HG03558 (cell line): Measurements from ENCODE around the gene RNF20.
"Not testable (repeated sequence)": the region's sequence is repeated elsewhere in the genome, so short reads cannot be mapped to it uniquely, and the experiment has no call there.

Source experiments
- ATAC-seq: cut with Tn5 transposase; IDR thresholded peaks from one replicate; pipeline ENCODE4 v1.9.1; 2021; ENCODE audit warnings: moderate number of reproducible peaks; ENCODE audit not compliant: unreplicated experiment; ENCODE audit errors: extremely low read depth

Gene RNF20, protein sequence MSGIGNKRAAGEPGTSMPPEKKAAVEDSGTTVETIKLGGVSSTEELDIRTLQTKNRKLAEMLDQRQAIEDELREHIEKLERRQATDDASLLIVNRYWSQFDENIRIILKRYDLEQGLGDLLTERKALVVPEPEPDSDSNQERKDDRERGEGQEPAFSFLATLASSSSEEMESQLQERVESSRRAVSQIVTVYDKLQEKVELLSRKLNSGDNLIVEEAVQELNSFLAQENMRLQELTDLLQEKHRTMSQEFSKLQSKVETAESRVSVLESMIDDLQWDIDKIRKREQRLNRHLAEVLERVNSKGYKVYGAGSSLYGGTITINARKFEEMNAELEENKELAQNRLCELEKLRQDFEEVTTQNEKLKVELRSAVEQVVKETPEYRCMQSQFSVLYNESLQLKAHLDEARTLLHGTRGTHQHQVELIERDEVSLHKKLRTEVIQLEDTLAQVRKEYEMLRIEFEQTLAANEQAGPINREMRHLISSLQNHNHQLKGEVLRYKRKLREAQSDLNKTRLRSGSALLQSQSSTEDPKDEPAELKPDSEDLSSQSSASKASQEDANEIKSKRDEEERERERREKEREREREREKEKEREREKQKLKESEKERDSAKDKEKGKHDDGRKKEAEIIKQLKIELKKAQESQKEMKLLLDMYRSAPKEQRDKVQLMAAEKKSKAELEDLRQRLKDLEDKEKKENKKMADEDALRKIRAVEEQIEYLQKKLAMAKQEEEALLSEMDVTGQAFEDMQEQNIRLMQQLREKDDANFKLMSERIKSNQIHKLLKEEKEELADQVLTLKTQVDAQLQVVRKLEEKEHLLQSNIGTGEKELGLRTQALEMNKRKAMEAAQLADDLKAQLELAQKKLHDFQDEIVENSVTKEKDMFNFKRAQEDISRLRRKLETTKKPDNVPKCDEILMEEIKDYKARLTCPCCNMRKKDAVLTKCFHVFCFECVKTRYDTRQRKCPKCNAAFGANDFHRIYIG

DNA sequence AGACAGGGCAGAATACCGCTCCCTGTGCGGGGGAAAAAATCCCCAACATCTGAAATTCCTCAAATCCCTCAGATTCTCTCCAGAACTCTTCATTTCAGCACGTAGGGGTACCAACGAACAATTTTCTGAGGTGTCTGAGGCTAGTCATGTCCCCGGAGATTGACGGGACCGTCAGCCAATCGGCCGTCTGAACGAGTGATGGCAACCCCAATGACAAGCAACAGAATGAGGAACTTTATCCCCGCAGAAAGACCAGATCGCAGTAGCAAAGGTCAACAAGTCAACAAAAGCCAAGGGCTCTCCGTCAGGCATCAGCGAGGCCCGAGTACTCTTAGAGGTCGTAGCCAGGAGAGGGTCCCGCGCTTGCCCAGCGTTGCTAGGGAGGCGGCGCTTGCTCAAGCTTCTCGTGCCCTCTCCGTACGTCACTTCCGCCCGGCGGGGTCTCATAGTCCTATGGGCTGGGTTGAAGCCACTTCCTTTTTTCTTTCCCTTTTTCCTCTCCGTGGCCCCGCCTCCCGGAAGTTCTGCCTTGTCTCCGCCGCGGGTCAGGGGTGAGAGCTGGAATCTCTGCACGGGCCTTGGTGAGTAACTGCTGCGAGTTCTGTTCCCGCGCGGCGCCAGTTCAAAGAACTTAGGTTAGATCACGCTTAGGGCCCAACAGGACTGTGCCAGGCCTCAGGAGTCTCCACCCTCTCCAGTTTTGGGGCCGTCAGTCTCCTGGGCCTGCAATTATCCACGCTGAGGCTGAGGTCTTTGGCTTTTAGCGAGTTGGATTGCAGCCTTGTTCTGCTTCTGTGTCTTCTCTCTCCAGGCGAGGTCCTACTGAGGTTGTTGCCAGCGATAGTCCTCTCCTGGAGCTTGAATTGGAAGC, at the start of gene RNF20:
Gene RNF20, plus strand, starts transcription at position 520 of the 871 bp plus-strand sequence. CDS start 1,571 bp downstream, outside the sequence.
- ATAC-seq: peak; percentile 98

DNA sequence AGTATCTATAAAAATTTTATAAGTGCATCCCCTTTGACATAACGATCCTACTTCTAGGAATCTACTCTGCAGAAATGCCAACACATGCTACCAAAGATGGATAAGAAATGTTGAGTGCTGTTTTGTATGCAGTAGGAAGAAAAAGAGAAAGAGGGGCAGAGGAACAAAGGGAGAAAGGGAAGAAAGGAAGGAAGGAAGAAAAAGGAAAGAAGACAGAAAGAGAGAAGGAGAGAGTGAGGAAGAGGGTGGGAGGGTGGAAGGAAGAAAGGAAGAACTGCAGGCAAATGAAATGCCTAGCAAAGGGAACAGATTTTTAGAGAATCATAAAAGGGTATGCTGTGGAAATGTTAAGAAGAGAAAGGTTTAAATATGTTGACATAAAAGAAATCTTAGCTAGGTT, 49.6 kb upstream of the RNF20 start:
- no peak for ATAC-seq

DNA sequence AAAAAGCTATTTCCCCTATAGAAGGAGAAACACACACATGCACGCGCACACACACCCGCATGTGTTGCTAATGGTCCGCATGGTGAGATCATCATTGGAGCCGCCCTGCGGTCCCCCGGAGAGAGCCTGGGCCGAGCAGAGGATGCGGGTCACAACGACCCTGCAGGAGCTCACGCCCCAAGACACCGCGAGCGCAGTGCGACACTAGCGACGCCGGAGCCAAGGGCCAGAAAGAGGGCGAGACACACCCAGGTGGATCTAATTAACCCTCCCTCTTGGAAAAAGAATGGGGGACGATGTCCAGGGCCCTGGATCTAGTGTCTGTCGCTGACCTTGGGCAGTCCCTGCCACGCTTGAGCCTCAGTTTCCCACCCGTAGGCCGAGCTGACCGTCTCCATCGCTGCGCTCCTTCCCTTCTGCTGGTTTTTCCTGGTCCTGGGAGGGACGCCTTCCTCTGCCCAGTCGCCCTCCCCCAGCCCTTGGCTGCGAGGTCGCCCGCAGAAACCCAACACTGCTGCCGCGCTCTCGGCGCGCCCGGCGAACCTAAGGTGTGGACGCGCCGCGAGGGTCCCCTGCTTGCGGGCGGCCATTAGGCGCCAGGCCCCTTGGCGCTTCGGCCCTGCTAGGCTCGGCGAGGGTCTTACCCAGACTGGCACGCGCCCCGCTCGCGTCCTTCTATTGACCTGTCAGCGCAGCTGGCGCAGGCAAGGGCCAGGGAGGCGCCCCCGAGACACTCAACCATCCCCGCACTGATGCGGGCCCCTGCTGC, 47.5 kb upstream of the RNF20 start:
- no peak for ATAC-seq

DNA sequence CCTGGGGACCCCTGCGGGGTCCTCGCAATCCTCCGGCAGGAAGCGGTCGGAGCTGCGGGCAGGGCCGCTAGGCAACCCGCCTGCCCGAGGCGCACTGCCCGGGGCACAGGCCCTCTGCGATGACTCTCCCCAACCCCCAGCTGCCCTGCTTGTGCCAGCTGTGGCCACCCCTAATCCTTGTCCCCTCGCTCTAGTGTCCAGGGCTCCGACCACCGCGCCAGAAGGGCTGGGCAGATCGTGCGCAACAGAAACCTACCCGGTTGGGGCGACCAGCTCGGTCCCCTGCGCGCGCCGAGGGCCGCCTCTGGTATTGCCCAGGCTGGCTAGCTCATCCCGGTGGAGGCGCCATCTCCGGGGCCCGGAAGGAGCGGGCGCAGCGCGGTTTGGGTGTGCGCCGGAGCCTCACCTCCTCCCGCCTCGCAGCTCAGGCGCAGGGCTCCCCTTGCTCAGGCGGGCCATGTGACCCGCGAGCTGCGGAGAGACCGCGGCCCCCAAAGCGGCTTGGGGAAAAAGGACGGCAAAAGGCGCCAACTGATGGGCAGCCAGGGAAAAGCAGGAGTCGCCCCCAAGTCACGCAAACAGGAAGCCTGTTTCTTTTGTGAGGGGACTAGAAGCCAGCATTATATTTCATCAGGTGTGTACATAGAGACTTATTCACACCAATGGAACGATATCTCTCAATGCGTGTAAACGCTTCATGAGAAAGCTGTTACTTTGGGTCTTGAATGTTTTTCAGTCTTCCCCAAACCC, 46.8 kb upstream of the RNF20 start:
- no peak for ATAC-seq

DNA sequence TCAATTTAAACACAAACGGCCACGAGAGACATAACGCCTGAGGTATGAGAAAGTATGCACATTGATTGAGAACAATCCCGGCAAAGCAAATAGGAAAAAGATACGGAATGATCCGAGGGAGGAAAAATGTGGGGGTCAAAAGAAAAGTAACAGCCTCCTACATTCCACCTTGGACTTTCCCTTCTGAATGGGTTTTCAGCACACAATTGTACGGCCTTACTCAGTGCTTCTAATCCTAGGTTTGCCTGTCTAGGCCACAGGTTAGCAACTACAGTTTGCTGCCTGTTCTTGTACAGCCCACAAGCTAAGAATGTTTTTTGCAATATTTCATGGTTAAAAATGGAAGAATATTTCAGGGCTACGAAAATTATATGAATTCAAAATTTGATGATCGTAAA, 46.2 kb upstream of the RNF20 start:
- no peak for ATAC-seq

DNA sequence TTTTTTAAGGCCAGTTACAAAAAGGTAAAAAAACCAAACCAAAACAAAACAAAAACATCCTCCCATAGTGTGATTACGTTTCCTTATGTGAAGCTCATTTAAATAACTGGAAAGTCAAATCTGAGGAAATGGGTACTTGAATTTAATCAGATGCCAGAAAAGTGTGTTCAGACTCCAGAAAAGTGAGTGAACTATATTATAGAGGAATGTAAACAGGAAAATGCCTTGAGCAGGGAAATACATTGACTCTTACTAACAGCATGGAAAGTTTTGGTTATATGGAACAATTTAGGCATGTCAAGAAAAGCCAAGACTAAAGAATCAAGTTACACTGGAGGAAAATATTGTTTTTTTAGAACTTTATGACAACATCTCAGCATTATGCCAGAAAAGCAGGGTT, 37.8 kb upstream of the RNF20 start:
- ATAC-seq: no peak

DNA sequence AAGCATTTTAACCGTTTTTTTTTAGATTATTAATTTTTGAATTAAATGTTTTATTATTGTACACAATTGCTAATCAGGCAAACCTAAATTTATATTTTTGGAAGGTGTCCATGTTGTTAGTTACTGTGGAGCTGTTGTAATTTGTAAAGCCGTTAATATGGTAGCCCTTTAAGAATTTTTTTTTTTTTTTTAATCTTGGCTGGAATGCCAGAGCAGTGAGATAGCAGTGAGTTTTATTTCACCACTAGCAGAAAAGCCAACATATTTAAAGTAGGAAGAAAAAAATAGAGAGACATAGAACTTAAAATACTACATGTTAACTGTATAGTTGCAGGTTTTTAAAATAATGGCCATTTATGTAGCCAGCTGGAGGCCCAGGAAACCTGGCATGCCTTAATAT, 35.3 kb upstream of the RNF20 start:
- ATAC-seq: no peak

DNA sequence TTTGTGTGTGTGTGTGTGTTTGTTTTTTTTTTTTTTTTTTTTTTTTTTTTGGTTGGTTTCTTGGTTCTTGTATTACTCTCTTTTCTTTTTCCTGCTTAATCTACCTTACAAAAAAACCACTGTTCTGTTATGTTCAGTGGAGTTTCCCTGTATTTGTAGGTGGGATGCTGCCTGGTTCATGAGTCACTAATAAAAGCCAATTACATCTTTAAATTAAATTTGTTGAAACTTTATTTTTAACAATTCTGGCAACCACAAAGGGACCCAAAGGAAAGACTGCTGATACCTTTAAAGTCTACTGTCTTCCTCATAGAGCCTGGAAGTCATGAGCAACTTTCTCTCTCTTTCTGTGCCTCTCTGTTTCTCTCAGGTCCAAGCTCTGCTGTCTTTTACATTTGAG, 29.5 kb upstream of the RNF20 start:
- no peak for ATAC-seq

DNA sequence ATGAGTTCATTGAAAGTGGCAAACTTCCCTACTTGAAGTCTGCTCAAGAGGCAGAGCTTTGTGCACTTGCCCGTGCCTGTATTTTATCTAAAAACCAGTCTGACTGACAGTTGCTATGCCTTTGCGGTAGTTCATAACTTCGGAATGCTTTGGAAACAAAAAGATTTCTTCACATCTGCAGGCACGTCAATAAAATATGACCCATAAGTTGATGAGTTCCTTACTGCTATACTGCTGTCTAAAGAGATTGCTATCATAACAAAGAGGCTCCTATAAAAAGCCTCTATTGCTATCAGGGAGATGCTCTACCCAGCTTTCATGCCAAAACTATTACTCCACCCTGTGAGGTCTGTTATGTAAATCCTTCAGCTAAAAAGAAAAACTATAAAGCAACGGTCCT, 25.4 kb upstream of the RNF20 start:
- no peak for ATAC-seq

DNA sequence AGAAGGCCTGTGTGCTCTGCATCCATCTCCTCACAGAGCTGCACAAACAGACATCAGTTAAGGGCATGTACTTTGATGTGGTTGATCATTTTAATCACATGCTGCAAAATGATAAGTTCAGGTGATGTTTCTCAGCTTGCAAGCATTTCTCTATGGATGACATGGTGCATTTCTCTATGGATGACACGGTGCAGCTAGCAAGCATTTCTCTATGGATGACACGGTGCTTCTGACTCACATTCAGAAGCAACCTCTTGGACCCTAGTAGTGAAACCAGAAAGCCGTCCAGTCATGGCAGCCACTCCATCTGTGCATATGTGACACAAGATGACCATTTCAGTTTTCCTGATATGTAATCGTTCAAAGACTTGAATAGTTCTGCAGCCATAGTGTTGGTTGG, 24.1 kb upstream of the RNF20 start:
- ATAC-seq: no peak

DNA sequence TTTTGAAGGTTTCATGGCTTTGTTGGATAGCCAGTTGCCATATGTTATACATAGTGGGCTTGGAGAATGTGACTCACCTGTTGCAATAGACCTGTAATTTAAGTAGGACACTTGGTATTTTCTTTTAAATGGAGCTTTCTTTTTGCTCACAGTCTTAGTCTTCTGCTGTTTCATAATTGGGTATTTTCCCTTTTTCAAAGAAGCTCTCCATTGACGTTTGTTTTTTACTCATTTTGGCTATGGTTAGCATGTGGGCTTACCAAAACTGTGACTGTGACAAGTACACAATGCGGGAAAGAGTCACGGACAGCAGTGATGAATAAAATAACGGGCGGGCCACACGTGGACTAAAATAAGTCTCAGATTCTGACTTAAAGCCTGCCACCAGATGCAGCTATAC, 23.2 kb upstream of the RNF20 start:
- ATAC-seq: no peak

DNA sequence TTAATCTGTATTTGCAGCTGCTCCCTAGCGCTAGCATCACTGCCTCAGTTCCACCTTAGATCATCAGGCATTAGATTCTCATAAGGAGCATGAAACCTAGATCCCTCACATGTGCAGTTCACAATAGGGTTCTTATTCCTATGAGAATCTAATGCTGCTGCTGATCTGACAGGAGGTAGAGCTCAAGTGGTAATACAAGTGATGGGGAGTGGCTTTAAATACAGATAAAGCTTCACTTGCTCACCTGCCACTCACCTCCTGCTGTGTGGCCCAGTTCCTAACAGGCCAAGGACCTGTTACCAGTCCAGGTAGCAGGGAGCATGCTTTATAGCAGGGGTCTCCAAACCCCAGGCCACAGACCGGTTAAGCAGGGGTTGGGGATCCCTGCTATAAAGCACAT, 22.6 kb upstream of the RNF20 start:
- no peak for ATAC-seq

DNA sequence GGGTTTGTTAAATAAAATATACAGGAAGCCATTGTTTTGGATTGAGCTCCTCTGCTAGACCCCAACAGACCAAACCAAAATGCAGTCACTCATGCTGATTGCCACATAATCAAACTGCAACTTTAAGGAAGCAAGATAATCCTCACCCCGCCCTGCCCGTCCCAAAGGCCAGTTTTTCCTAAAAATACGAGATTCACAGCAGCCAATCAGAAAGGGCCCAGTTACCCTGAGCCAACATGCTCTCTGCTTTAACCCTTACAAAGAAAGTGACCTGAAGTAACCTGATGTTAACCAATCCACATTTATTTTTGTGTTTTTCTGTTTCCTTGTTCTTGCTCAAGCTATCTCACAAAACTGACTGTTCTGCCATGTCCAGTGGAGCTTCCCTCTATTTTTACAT, 21.5 kb upstream of the RNF20 start:
- ATAC-seq: no peak

DNA sequence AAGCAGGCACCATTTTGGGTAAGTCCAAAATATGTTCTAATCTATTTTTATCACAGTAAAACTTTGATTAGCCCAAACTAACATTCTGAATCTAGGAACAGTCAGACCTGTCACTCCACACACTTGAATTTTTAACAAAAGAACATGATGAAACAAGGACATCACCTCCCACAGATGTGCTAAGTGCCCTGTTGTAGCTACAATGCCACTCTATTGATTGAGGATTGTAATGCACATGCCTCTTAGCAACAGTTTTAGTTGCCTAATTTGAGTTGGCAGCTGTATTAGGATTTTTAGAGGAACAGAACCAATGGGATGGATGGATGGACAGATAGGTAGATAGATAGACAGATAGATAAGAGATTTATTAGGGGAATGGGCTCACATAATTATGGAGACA, 20.3 kb upstream of the RNF20 start:
- ATAC-seq: no peak

DNA sequence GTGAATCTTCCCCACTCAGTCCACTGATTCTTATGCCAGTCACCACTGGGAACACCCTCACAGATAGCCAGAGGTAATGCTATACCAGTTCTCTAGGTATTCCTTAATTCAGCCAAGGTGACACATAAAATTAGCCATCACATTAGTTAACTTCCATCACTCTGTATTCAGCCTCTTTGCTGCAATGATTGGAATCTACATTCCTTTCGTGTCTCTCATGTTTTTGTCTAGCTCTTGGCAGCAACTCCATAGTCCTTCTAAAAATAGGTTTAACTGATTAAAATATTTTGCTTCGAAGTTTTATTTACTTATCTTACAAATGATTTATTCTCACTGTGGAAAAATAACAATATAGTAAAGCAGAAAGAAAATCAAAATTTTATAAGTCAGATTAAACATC, 19.6 kb upstream of the RNF20 start:
- no peak for ATAC-seq

DNA sequence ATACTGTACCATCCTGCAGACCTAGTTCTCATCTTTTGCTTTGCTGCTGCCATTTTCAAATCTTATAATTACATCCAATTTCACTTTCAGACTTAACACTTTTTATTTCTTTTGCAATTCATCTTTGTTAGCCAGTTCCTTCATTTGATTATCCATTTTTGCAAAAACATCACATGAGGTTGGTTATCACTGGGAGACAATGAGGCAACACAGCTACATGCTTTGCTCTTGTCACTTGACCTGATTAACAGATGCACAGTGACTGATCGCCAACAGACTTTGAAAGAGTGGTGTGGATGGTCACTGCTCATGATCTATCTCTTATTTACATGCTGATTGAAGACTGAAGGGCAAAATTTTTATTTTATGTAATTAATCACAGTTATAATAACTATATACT, 17.0 kb upstream of the RNF20 start:
- ATAC-seq: no peak

DNA sequence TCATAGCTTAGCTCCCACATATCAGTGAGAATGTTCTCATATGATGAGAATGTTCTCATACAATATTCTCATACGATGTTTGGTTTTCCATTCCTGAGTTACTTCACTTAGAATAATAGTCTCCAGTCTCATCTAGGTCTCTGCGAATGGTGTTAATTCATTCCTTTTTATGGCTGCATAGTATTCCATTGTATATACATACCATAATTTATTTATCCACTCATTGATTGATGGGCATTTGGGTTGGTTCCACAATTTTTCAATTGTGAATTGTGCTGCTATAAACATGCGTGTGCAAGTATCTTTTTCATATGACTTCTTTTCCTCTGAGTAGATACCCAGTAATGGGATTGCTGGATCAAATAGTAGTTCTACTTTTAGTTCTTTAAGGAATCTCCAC, 15.2 kb upstream of the RNF20 start:
- ATAC-seq: not testable (repeated sequence)

DNA sequence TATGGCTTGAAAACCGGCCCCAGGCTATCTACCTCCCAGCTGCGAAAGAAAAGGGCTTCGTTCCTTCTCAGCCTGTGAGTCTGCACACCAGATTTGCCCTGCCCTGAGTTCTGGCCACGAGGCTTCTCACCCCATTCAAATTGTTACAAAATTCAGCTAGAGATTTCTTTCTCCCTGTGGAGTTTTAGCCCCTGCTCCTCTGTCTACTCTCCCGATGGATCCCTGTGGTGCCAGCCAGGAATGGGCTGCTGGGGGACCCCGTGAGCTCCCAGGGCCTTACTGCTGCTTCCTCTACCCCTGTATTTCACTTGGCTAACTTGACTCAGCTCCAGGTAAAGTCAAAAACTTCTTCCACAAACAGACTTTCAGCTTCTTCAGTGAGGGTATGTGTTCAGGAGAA, 9.3 kb upstream of the RNF20 start:
- ATAC-seq: no peak

DNA sequence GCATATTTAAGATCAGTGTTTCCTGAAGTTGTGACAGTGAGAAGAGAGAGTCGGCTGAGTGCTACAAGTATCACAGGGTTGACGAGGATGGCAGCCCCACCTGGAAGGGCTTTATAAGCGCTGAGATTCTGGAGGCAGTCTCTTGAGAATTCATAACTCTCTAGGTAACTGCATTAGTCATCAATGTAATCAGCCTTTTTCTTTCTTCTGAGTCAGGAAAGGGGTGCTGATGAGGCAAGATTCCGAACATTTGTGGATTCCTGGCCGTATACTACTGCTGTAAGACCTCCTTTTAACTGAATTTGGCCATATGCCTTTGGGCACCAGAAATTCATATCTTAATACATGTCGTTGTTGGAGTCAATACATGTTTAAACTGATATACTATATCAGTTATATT, 6.6 kb upstream of the RNF20 start:
- ATAC-seq: no peak
